GM13977 (cell line): ENCODE data around the gene FAM174C.

Experiments used
- DNase-seq: peaks from one replicate; pipeline ENCODE4 v3.0.0; 2012; ENCODE audit warnings: low spot score
- in situ Hi-C: fragments of 300-500 bp; cut with MboI; formaldehyde crosslinking; loops from one replicate; pipeline ENCODE4 v1.12.0; 2022; ENCODE audit warnings: low sequenced_read_pairs, low pct_unique_long_range_greater_than_20kb, mixed read lengths, inconsistent platforms; ENCODE audit not compliant: unreplicated experiment
- TF ChIP-seq, protein P1 (sequence below): IDR thresholded peaks from 2 replicates; pipeline ENCODE4 v1.5.1; 2012; ENCODE audit warnings: mild to moderate bottlenecking, control low read depth; ENCODE audit not compliant: insufficient read depth; ENCODE audit errors: extremely low read depth, missing control alignments

Gene FAM174C

DNA sequence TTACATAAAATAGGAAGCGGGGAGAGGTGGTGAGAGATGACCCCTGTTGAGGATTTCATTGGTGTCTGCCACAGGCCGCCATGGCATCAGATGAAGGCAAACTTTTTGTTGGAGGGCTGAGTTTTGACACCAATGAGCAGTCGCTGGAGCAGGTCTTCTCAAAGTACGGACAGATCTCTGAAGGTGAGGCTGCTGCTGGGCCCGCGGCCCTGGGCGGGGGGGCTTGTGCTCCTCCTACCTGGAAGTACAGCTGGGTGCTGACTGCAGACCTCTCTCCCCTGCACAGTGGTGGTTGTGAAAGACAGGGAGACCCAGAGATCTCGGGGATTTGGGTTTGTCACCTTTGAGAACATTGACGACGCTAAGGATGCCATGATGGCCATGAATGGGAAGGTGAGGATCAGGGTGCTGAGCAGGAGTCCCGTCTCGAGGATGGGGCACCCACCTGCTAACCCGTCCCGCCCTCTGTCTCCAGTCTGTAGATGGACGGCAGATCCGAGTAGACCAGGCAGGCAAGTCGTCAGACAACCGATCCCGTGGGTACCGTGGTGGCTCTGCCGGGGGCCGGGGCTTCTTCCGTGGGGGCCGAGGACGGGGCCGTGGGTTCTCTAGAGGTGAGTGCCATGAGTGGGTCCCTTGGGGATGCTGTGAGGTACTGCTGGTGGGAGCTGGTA lies 4.3 kb upstream of the FAM174C start:
- TF ChIP-seq, protein P1, sequence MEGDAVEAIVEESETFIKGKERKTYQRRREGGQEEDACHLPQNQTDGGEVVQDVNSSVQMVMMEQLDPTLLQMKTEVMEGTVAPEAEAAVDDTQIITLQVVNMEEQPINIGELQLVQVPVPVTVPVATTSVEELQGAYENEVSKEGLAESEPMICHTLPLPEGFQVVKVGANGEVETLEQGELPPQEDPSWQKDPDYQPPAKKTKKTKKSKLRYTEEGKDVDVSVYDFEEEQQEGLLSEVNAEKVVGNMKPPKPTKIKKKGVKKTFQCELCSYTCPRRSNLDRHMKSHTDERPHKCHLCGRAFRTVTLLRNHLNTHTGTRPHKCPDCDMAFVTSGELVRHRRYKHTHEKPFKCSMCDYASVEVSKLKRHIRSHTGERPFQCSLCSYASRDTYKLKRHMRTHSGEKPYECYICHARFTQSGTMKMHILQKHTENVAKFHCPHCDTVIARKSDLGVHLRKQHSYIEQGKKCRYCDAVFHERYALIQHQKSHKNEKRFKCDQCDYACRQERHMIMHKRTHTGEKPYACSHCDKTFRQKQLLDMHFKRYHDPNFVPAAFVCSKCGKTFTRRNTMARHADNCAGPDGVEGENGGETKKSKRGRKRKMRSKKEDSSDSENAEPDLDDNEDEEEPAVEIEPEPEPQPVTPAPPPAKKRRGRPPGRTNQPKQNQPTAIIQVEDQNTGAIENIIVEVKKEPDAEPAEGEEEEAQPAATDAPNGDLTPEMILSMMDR: no peak
- no peak for DNase-seq
- in situ Hi-C loops: no loop called here

GRCh38 chr19:1271528-1272422 lies 3.6 kb upstream of the FAM174C start:
- in situ Hi-C loops: no loop called here
- DNase-seq: no peak
- TF ChIP-seq, protein P1: no peak

DNA sequence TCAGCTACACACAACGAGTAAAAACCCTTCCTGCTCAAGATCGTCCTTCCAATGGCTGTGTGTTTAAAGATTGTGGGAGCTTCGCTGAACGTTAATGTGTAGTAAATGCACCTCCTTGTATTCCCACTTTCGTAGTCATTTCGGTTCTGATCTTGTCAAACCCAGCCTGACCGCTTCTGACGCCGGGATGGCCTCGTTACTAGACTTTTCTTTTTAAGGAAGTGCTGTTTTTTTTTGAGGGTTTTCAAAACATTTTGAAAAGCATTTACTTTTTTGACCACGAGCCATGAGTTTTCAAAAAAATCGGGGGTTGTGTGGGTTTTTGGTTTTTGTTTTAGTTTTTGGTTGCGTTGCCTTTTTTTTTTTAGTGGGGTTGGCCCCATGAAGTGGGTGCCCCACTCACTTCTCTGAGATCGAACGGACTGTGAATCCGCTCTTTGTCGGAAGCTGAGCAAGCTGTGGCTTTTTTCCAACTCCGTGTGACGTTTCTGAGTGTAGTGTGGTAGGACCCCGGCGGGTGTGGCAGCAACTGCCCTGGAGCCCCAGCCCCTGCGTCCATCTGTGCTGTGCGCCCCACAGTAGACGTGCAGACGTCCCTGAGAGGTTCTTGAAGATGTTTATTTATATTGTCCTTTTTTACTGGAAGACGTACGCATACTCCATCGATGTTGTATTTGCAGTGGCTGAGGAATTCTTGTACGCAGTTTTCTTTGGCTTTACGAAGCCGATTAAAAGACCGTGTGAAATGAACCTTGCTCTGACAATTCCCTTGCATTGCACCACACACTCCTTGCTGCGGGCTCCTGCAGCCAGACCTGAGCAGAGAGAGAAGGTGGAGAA lies 2.7 kb upstream of the FAM174C start:
- in situ Hi-C loops: no loop called here
- DNase-seq: no peak
- TF ChIP-seq, protein P1: no peak

DNA sequence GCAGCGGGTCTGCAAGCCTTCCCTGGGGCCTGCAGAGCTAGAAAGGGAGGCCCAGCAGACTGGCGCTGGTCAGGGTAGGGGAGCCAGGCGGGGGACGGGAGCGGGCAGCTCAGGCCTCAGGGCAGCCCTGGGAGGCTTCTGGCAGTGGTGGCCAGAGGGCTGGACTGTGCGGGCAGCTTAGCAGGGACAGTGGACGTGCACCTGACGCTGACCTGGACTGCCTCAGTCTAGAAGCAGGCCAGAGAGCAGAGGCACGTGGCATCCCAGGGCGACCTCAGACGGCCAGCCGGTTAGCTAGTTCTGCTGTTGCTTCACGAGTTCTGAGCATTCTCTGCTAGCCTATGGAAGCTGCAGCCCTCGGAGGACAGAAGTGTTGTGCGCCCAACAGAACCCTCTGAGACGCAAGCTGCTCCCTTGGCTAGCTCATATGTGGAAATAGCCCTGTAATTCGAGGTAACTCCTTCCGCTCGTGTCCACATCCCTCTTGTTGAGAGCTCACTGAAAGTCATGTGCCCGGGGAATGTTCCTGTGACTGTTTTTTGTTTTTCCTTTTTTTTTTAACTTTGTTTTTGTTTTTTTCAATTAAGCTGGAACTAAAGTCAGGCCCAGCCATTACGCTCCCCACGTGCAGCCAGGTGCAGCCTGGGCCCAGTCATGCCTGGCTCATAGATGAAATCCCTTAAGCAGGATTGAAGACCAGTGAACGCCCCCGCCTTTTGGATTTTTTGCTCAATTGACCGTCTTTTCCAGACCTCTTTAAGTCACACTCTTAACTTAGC lies 1.9 kb upstream of the FAM174C start:
- no peak for DNase-seq
- in situ Hi-C loops: no loop called here
- TF ChIP-seq, protein P1: no peak

DNA sequence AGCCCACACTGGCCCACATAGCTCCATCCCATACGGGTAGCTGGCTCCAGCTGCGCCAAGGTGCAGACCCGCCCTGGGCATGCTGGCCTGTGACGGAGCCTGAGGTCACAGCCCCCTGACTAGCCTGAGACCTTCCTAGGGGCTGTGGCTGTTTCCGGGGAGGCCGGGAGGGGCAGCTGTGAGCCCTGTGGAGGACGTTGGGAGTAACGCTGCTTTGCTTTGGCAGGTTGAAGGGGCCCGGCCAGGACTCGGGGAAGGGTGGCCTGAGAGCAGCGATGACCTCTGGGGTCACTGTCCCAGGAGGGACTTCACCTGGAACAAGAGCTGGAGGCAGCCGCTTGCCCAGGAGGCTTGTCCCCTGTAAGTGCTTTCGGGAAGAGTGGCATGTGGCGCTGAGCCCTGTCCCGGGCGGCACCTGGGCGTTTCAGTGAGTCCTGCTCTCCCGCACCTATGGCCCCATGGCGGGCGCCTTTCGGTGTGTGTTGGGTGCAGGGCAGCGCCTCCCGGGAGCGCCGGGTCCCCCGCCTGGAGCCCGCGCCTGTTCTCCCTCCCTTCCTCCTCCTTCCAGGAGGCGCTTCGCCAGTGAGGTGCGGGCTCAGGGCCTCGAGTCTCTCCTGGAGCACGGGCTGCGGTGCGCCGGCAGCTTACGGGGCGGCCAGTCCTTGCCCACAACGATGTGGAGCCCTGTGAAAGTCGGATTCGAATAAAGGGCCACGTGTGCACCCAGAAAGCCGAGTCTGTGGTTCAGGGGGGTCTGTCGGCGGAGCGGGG lies 1.1 kb upstream of the FAM174C start:
- in situ Hi-C loops: no loop called here
- TF ChIP-seq, protein P1: no peak

More for the DNA sequence above, 1.1 kb upstream of the FAM174C start:
- DNase-seq: no peak
